PC-9 (cell line): ENCODE results near the gene CHRNA7. TPM values are rescaled to one million over a fixed set of nuclear protein-coding genes. Genes with fewer than 3 reads are reported as not detected.
"Not testable (repeated sequence)": the region's sequence is repeated elsewhere in the genome, so short reads cannot be mapped to it uniquely, and the experiment has no call there.

Experiments
- BruUV-seq: library from RNA; stranded (reverse); fragments of 400-500 nt; replicated peaks from 2 replicates; lab custom pipeline; 2021; lab: Mats Ljungman, UMichigan
- CTCF ChIA-PET: fragments of 300-600 bp; sonication (Branson Sonifier 250); formaldehyde crosslinking; loops from one replicate; lab custom pipeline; 2022; ENCODE audit warnings: antibody characterized with exemption; lab: Charles Lee
- POLR2A ChIA-PET: fragments of 300-600 bp; sonication (Branson Sonifier 250); formaldehyde crosslinking; loops from one replicate; lab custom pipeline; 2022; ENCODE audit warnings: antibody characterized with exemption; ENCODE audit not compliant: unreplicated experiment; lab: Charles Lee
- DNase-seq, 2 experiments: peaks; one replicate each; pipeline versions ENCODE4 v3.0.0 to v3.0.0-alpha.2; 2015 to 2022; ENCODE audit warnings: mixed read lengths in 1 of 2
- H2AFZ ChIP-seq: fragments of 200-600 bp; sonication (generic); 2 replicates; pipeline ENCODE4 v1.8.1; 2017; ENCODE audit warnings: antibody characterized with exemption
- H3F3A ChIP-seq: fragments of 200-600 bp; sonication (generic); 2 replicates; pipeline ENCODE4 v1.8.1; 2017; ENCODE audit warnings: antibody characterized with exemption, mild to moderate bottlenecking, low read depth; ENCODE audit not compliant: insufficient read depth
- H3K27ac ChIP-seq: fragments of 200-600 bp; sonication (generic); 2 replicates; pipeline ENCODE4 v1.6.1; 2016; ENCODE audit warnings: mixed run types
- H3K27me3 ChIP-seq: fragments of 200-600 bp; sonication (generic); 2 replicates; pipeline ENCODE4 v1.6.1; 2016; ENCODE audit warnings: low read depth, mixed run types; ENCODE audit not compliant: insufficient read depth
- H3K36me3 ChIP-seq: fragments of 200-600 bp; sonication (generic); 2 replicates; pipeline ENCODE4 v1.6.1; 2016; ENCODE audit warnings: low read depth, mixed run types
- H3K4me1 ChIP-seq: fragments of 200-600 bp; sonication (generic); replicated peaks from 2 replicates; pipeline ENCODE4 v1.6.1; 2016; ENCODE audit warnings: mixed run types; ENCODE audit not compliant: insufficient read depth
- H3K4me2 ChIP-seq: fragments of 200-600 bp; sonication (generic); 2 replicates; pipeline ENCODE4 v1.6.1; 2017; ENCODE audit warnings: mixed run types
- H3K4me3 ChIP-seq: fragments of 200-600 bp; sonication (generic); 2 replicates; pipeline ENCODE4 v1.6.1; 2016; ENCODE audit warnings: mixed run types
- H3K79me2 ChIP-seq: fragments of 200-600 bp; sonication (generic); 2 replicates; pipeline ENCODE4 v1.6.1; 2017; ENCODE audit warnings: low read depth, mixed run types
- H3K9me2 ChIP-seq: fragments of 200-600 bp; sonication (generic); 2 replicates; pipeline ENCODE4 v1.8.1; 2017; ENCODE audit warnings: mild to moderate bottlenecking; ENCODE audit not compliant: insufficient read depth
- H3K9me3 ChIP-seq: fragments of 200-600 bp; sonication (generic); 2 replicates; pipeline ENCODE4 v1.8.1; 2016; ENCODE audit warnings: low read depth; ENCODE audit not compliant: insufficient read depth
- H4K20me1 ChIP-seq: fragments of 200-600 bp; sonication (generic); 2 replicates; pipeline ENCODE4 v1.8.1; 2017; ENCODE audit not compliant: insufficient read depth
- CTCF ChIP-seq: fragments of 200-600 bp; sonication (generic); conservative IDR thresholded peaks from 2 replicates; pipeline ENCODE4 v1.6.1; 2017; ENCODE audit warnings: mixed run types, antibody characterized with exemption, mild to moderate bottlenecking, moderate library complexity
- EZH2 ChIP-seq: fragments of 200-600 bp; sonication (generic); IDR thresholded peaks from 2 replicates; pipeline ENCODE4 v1.8.0; 2017; ENCODE audit warnings: antibody characterized with exemption, low read depth
- intact Hi-C: fragments of 100-400 bp; cut with micrococcal nuclease; formaldehyde crosslinking; loops from one replicate; pipeline ENCODE4 v1.10.0; 2022; ENCODE audit not compliant: unreplicated experiment
- total RNA-seq: library from RNA; stranded (reverse); gene quantifications from 2 replicates; pipeline ENCODE4 v1.2.3, GENCODE V29; 2021

Gene CHRNA7
- total RNA-seq, 1 experiment from 2014 or later: not detected

DNA sequence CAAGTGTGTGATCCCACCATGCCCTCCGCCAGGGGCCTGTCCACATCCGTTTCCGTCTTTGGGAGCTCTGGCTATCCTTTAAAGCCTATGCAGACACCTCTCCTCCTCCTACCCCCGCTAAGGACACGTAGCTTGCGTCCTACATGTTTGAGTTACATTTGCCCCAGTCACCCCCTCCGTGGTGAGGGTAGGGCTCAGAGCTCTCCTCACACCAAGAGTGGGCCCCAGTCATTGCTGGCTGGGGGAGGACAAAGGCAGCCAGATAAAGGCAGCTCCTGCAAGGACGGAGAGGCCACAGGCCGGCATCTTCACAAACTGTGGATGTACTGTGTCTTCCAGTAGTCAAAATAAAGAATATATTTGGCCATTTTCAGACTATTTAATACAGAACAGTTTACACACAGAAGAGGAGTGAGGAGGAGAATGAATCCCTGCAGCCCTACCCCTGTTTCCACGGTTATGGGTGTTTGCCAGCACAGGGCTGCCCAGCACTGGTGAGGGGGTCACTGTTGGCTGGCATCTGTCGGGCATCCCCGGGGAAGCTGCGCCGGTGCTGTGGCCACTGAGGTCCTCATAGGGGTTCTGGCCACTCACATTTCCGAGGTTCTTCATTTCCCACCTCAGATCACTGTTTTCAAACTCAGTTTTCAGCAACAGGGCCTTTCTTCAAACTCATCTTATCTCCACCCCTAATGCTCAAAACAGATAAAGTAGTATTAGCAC, 118.7 kb downstream of the CHRNA7 start:
- no peaks in the 10 kb centered on the region for H3K36me3 ChIP-seq
- H3K9me2 ChIP-seq: no peaks in the 10 kb centered on the region
- H2AFZ ChIP-seq: no peak overlapping the region
- H3F3A ChIP-seq: no peaks in the 10 kb centered on the region
- H3K9me3 ChIP-seq: no peaks in the 10 kb centered on the region
- H3K4me3 ChIP-seq: no peak overlapping the region
- ChIA-PET POLR2A (no interaction called here), CTCF (no interaction called here)
- H3K27ac ChIP-seq: no peak overlapping the region
- TF ChIP-seq EZH2 (no peak), CTCF (no peak)
- DNase-seq: no peak
- intact Hi-C loops: no loop called here
- H3K27me3 ChIP-seq: peaks cover 37% of the 10 kb centered on the region
- H3K4me2 ChIP-seq: no peak overlapping the region
- no peaks in the 10 kb centered on the region for H4K20me1 ChIP-seq
- no TSS peak for BruUV-seq
- no peaks in the 10 kb centered on the region for H3K4me1 ChIP-seq
- no peaks in the 10 kb centered on the region for H3K79me2 ChIP-seq

- no peak overlapping the region for H3K4me3 ChIP-seq
- H3F3A ChIP-seq: no peaks in the 10 kb centered on the region
- no peak overlapping the region for H3K27ac ChIP-seq
- no peak for DNase-seq
- H3K27me3 ChIP-seq: peaks cover 30% of the 10 kb centered on the region
- ChIA-PET POLR2A (no interaction called here), CTCF (no interaction called here)
- no peak overlapping the region for H2AFZ ChIP-seq
- no peaks in the 10 kb centered on the region for H3K36me3 ChIP-seq
- no peaks in the 10 kb centered on the region for H3K79me2 ChIP-seq
- TF ChIP-seq CTCF (no peak), EZH2 (no peak)
- H3K4me1 ChIP-seq: no peaks in the 10 kb centered on the region
- H4K20me1 ChIP-seq: no peaks in the 10 kb centered on the region
- intact Hi-C loops: no loop called here
- H3K9me2 ChIP-seq: no peaks in the 10 kb centered on the region
- H3K4me2 ChIP-seq: no peak overlapping the region
- no TSS peak for BruUV-seq
- no peaks in the 10 kb centered on the region for H3K9me3 ChIP-seq
Observed at GRCh38 chr15:32152574-32152973, 122.3 kb downstream of the CHRNA7 start.

GRCh38 chr15:32153868-32154623, 123.7 kb downstream of the CHRNA7 start:
- intact Hi-C loops, H3K79me2 ChIP-seq: not testable (repeated sequence)

DNA sequence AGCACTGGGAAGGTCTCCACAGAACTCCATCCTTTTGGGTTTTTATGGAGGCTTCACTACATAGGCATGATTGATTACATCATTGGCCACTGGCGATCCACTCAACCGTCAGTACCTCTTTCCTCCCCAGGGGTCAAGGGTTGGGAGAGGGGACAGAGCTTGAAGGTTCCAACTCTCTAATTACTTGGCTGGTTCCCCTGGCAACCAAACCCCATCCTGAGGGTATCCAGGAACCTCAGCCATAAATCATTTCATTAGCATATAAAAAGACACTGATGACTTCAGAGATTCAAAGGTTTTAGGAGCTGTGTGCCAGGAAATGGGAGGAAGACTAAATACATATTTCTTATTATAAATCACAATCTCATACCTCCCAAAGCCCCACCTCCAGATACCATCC, 131.8 kb downstream of the CHRNA7 start:
- H3K36me3 ChIP-seq, H3K4me3 ChIP-seq, H3K27ac ChIP-seq, H3K9me3 ChIP-seq, DNase-seq, POLR2A ChIA-PET, H3K79me2 ChIP-seq, CTCF ChIA-PET, H3K4me2 ChIP-seq, H3K9me2 ChIP-seq, H4K20me1 ChIP-seq, H3F3A ChIP-seq, H3K27me3 ChIP-seq, intact Hi-C loops, BruUV-seq, H3K4me1 ChIP-seq, H2AFZ ChIP-seq: not testable (repeated sequence)

More at GRCh38 chr15:32153868-32154623, 123.7 kb downstream of the CHRNA7 start:
- H4K20me1 ChIP-seq, CTCF ChIA-PET, H3K27ac ChIP-seq, DNase-seq, H3F3A ChIP-seq, H3K4me3 ChIP-seq, H3K4me1 ChIP-seq, H3K9me2 ChIP-seq, H2AFZ ChIP-seq, H3K36me3 ChIP-seq, H3K4me2 ChIP-seq, POLR2A ChIA-PET, BruUV-seq, H3K9me3 ChIP-seq: not testable (repeated sequence)
- H3K27me3 ChIP-seq: peaks cover 27% of the 10 kb centered on the region

GRCh38 chr15:32164065-32164464, 133.8 kb downstream of the CHRNA7 start:
- H3K36me3 ChIP-seq, H3K27ac ChIP-seq, H3K9me3 ChIP-seq, H3K79me2 ChIP-seq, H2AFZ ChIP-seq, H3K4me1 ChIP-seq, H3K27me3 ChIP-seq, DNase-seq, H3F3A ChIP-seq, H3K9me2 ChIP-seq, H4K20me1 ChIP-seq, BruUV-seq, H3K4me2 ChIP-seq, H3K4me3 ChIP-seq, POLR2A ChIA-PET, intact Hi-C loops, CTCF ChIA-PET: not testable (repeated sequence)

- H3K9me3 ChIP-seq, DNase-seq, H3K79me2 ChIP-seq, H3K4me1 ChIP-seq, POLR2A ChIA-PET, H3K4me3 ChIP-seq, H3K4me2 ChIP-seq, H3K36me3 ChIP-seq, intact Hi-C loops, H3F3A ChIP-seq, H3K9me2 ChIP-seq, H4K20me1 ChIP-seq, H2AFZ ChIP-seq, H3K27ac ChIP-seq, BruUV-seq, CTCF ChIA-PET, H3K27me3 ChIP-seq: not testable (repeated sequence)
Observed at GRCh38 chr15:32164747-32165146, 134.4 kb downstream of the CHRNA7 start.
